GM12891 (cell line): ENCODE results near the gene TRAPPC12.

ENCODE experiments used
- PAX5 ChIP-seq: IDR thresholded peaks from 2 replicates; pipeline ENCODE4 v1.6.1; 2011; ENCODE audit warnings: low read length, moderate library complexity, mild to moderate bottlenecking; ENCODE audit not compliant: insufficient read depth, severe bottlenecking
- POLR2A ChIP-seq: IDR thresholded peaks from 2 replicates; pipeline ENCODE4 v1.6.1; 2011; ENCODE audit warnings: low read depth, low read length, control low read depth
- POLR2AphosphoS5 ChIP-seq: IDR thresholded peaks from 2 replicates; pipeline ENCODE4 v1.6.1; 2011; ENCODE audit warnings: low read depth, low read length, control low read depth
- SPI1 ChIP-seq: IDR thresholded peaks from 2 replicates; pipeline ENCODE4 v1.6.1; 2011; ENCODE audit warnings: low read depth, low read length, control low read depth
- TAF1 ChIP-seq: IDR thresholded peaks from 2 replicates; pipeline ENCODE4 v1.6.1; 2011; ENCODE audit warnings: low read depth, low read length, control low read depth

GRCh38 chr2:3518496-3519254 is 139.2 kb downstream of the TRAPPC12 start:
- TF ChIP-seq POLR2A, result peak; percentile 88
- TF ChIP-seq POLR2AphosphoS5, result peak; percentile 86; the same call in 1 of the 2 replicates
- no peak for TF ChIP-seq TAF1
- no peak for TF ChIP-seq PAX5
- no peak for TF ChIP-seq SPI1
